ENCODE results near the gene VAV1.

DNA sequence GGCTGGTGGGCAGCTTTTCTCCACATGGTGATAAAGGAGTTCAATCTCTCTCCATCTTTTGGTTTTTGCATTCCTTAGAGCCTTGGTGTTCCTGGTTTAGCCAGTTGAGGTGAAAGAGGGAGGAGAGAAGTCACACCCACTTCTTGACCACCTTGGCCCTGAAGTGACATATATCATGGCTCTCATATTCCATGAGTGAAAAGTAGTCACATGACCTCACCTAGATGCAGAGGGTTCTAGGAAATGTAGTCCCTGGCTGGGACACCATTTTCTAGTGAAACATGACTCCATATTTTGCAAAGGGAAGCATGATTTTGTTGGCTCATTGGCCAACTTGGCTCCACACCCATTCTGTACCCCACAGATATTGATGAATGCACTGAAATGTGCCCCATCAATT, 130.9 kb downstream of the VAV1 start:
- TF ChIP-seq CTCF (IDR thresholded peaks at IDR 0.05): no peak
- TF ChIP-seq POLR2A (IDR thresholded peaks at IDR 0.05): no peak
- no peak for TF ChIP-seq EP300 (IDR thresholded peaks at IDR 0.05)

All from tibial nerve (tissue), 4 donors.